ENCODE data around the gene IFNAR1.

DNA sequence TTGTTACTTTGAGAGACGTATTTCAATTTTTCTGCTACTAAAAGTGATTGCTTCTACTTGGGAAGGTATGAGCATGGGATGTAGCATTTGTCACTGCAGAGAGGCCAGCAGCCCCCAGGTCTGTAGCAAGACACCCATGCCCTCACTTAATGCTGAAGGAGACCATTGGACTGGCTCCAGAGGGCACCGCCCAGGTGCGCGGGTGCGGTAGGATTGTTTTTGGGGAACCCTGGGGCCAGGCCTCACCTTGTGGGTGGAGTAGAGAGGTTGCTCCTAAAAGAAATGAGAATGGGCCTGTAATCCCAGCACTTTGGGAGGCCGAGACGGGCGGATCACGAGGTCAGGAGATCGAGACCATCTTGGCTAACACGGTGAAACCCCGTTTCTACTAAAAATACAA, 47.8 kb downstream of the IFNAR1 start:
- TF ChIP-seq, protein P1, sequence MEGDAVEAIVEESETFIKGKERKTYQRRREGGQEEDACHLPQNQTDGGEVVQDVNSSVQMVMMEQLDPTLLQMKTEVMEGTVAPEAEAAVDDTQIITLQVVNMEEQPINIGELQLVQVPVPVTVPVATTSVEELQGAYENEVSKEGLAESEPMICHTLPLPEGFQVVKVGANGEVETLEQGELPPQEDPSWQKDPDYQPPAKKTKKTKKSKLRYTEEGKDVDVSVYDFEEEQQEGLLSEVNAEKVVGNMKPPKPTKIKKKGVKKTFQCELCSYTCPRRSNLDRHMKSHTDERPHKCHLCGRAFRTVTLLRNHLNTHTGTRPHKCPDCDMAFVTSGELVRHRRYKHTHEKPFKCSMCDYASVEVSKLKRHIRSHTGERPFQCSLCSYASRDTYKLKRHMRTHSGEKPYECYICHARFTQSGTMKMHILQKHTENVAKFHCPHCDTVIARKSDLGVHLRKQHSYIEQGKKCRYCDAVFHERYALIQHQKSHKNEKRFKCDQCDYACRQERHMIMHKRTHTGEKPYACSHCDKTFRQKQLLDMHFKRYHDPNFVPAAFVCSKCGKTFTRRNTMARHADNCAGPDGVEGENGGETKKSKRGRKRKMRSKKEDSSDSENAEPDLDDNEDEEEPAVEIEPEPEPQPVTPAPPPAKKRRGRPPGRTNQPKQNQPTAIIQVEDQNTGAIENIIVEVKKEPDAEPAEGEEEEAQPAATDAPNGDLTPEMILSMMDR (conservative IDR thresholded peaks at IDR 0.05; ENCODE audit: low read length): no peak
- no peak for TF ChIP-seq EZH2phosphoT487 (IDR thresholded peaks at IDR 0.05; ENCODE audit: borderline replicate concordance)

Measured in Loucy (cell line).